K562 (cell line): ENCODE results near the gene BMAL2. TPM values are rescaled to one million over a fixed set of nuclear protein-coding genes. Genes with fewer than 3 reads are reported as not detected.

Experiments
- ATAC-seq: fragments of 200-7000 bp; cut with Tn5 transposase; 3 replicates; pipeline ENCODE4 v1.9.1; 2020; ENCODE audit warnings: moderate library complexity
- BruUV-seq: library from RNA; stranded (reverse); fragments of 400-500 nt; replicated peaks from 2 replicates; lab custom pipeline; 2021; lab: Mats Ljungman, UMichigan
- CTCF ChIA-PET: fragments of 300-600 bp; formaldehyde crosslinking; extraction: SDS; loops from one replicate; lab custom pipeline; 2021; ENCODE audit warnings: low intra/inter-chr PET ratio; lab: Yijun Ruan, JAX
- POLR2A ChIA-PET: fragments of 300-600, 350-650 bp; sonication (Branson Sonifier 250); formaldehyde crosslinking; extraction: SDS; loops from one replicate; lab custom pipeline; 2021; ENCODE audit warnings: antibody characterized with exemption, inconsistent platforms; lab: Yijun Ruan, JAX
- DNase-seq, 4 experiments: peaks; one replicate each; pipeline versions ENCODE4 v3.0.0 to v3.0.0-alpha.2; 2011 to 2018; ENCODE audit warnings: low spot score in 3 of 4, mixed read lengths in 3 of 4; ENCODE audit errors: extremely low read depth in 1 of 4
- FAIRE-seq: peaks from 2 replicates; lab custom pipeline; 2011; peaks lifted over from hg19 to GRCh38; lab: Jason Lieb, UNC
- H2AFZ ChIP-seq: 2 replicates; pipeline ENCODE4 v1.6.0; 2011; ENCODE audit warnings: low read depth, low read length, control low read depth, inconsistent platforms
- H3K27ac ChIP-seq: fragments of 200-600 bp; 3 replicates; pipeline ENCODE4 v1.8.0; 2011; ENCODE audit warnings: low read depth, mild to moderate bottlenecking, control low read depth, inconsistent platforms, low read length, moderate library complexity, mixed read lengths; ENCODE audit errors: extremely low read depth
- H3K27me3 ChIP-seq, 2 experiments: fragments of 300-600 bp in 1 of 2; 2 replicates in 1 of 2; 3 replicates in 1 of 2; pipeline versions ENCODE4 v1.6.0 to v1.8.0; 2011; ENCODE audit warnings: inconsistent platforms in 2 of 2, low read length in 2 of 2, mild to moderate bottlenecking in 1 of 2, mixed read lengths in 1 of 2, moderate library complexity in 1 of 2; ENCODE audit not compliant: control insufficient read depth in 2 of 2, insufficient read depth in 2 of 2
- H3K36me3 ChIP-seq: fragments of 300-600 bp; 3 replicates; pipeline ENCODE4 v1.8.0; 2011; ENCODE audit warnings: mild to moderate bottlenecking, low read length, inconsistent platforms; ENCODE audit not compliant: control insufficient read depth, insufficient read depth
- H3K4me1 ChIP-seq, 2 experiments: fragments of 200-600 bp in 1 of 2; replicated peaks in 1 of 2; 2 replicates in 1 of 2; 3 replicates in 1 of 2; pipeline versions ENCODE4 v1.5.1 to v1.8.0; 2011; ENCODE audit warnings: inconsistent platforms in 2 of 2, low read length in 2 of 2, mild to moderate bottlenecking in 1 of 2, mixed read lengths in 1 of 2, moderate library complexity in 1 of 2; ENCODE audit not compliant: control insufficient read depth in 2 of 2, insufficient read depth in 2 of 2
- H3K4me2 ChIP-seq: 2 replicates; pipeline ENCODE4 v1.6.1; 2011; ENCODE audit warnings: low read length, control low read depth, inconsistent platforms, mixed read lengths; ENCODE audit not compliant: insufficient read depth
- H3K4me3 ChIP-seq: fragments of 200-600 bp; sonication (generic), shearing (Covaris generic); 2 replicates; pipeline ENCODE4 v1.5.1; 2016; ENCODE audit warnings: control low read depth, inconsistent platforms
- H3K79me2 ChIP-seq: fragments of 200-600 bp; 3 replicates; pipeline ENCODE4 v1.8.0; 2011; ENCODE audit warnings: low read length, inconsistent platforms; ENCODE audit not compliant: control insufficient read depth, insufficient read depth
- H3K9ac ChIP-seq, 2 experiments: 2 replicates each; pipeline versions ENCODE4 v1.6.0 to v1.6.1; 2011; ENCODE audit warnings: low read depth in 2 of 2, low read length in 2 of 2, control low read depth in 1 of 2, inconsistent platforms in 1 of 2, mild to moderate bottlenecking in 1 of 2, mixed read lengths in 1 of 2; ENCODE audit not compliant: insufficient read depth in 1 of 2
- H3K9me1 ChIP-seq: one replicate; pipeline ENCODE4 v1.6.0; 2011; ENCODE audit warnings: inconsistent platforms, mild to moderate bottlenecking, low read length, moderate library complexity; ENCODE audit not compliant: control insufficient read depth, insufficient read depth
- H3K9me3 ChIP-seq: replicated peaks from 2 replicates; pipeline ENCODE4 v1.5.1; 2011; ENCODE audit warnings: low read depth, low read length, inconsistent platforms; ENCODE audit not compliant: control insufficient read depth, insufficient read depth
- H4K20me1 ChIP-seq: replicated peaks from 2 replicates; pipeline ENCODE4 v1.6.1; 2011; ENCODE audit warnings: low read length, inconsistent platforms, mixed read lengths; ENCODE audit not compliant: control insufficient read depth, insufficient read depth
- ATF3 ChIP-seq, 2 experiments: fragments of 450-650 bp in 1 of 2; sonication (generic) in 1 of 2; formaldehyde crosslinking in 1 of 2; IDR thresholded peaks in 1 of 2; conservative IDR thresholded peaks in 1 of 2; 2 replicates each; pipeline versions ENCODE4 v1.6.1 to v1.8.1; 2016 to 2023; ENCODE audit warnings: mild to moderate bottlenecking in 2 of 2, moderate library complexity in 2 of 2, inconsistent platforms in 1 of 2, missing genetic modification reagents in 1 of 2
- GATAD2A ChIP-seq: fragments of 450-650 bp; IDR thresholded peaks from 2 replicates; pipeline ENCODE4 v1.6.1; 2017
- MITF ChIP-seq: IDR thresholded peaks from 2 replicates; pipeline ENCODE4 v1.6.1; 2014; ENCODE audit warnings: antibody characterized with exemption
- SMARCA4 ChIP-seq: fragments of 450-650 bp; IDR thresholded peaks from 2 replicates; pipeline ENCODE4 v1.6.1; 2016
- SRSF9 ChIP-seq: fragments of 200-400 bp; formaldehyde crosslinking; IDR thresholded peaks from 2 replicates; pipeline ENCODE4 v1.6.1; 2017; ENCODE audit warnings: low read depth, low read length, borderline replicate concordance
- WGBS: fragments of 100-300 bp; shearing (Covaris generic); methylation state at CpG from one replicate; pipeline ENCODE4 v1.1.6; 2016; ENCODE audit warnings: low coverage, mixed read lengths; ENCODE audit not compliant: insufficient coverage; ENCODE audit errors: missing lambda C conversion rate; 5-methylcytosine and 5-hydroxymethylcytosine counted together
- in situ Hi-C: fragments of 300-500 bp; cut with MboI; formaldehyde crosslinking; loops from 4 replicates; pipeline ENCODE4 v1.15.0; 2018; ENCODE audit warnings: inconsistent platforms, mixed read lengths
- intact Hi-C: fragments of 100-400 bp; cut with micrococcal nuclease; formaldehyde crosslinking; loops from 2 replicates; pipeline ENCODE4 v1.14.2; 2022
- polyA plus RNA-seq, 8 experiments: library from polyadenylated mRNA; depleted of rRNA in 4 of 8; stranded (reverse) in 5 of 8; unstranded in 3 of 8; fragments of >200 nt; fragmentation: Nextera tagmentation in 2 of 8; fragmentation: Illumina TruSeq in 1 of 8; extraction: Ambion mirVana in 2 of 8; extraction: Trizol in 1 of 8; gene quantifications; 2 replicates each; pipeline versions ENCODE4 v1.2.1 to v1.2.3, GENCODE V29; 2011 to 2014; ENCODE audit warnings: inconsistent platforms in 1 of 8, missing spikeins in 1 of 8
- total RNA-seq, 7 experiments: library from RNA; depleted of rRNA in 6 of 7; stranded (reverse); fragments of >200 nt in 6 of 7; fragmentation: Illumina TruSeq in 2 of 7; extraction: Trizol in 2 of 7; gene quantifications; 2 replicates each; pipeline versions ENCODE4 v1.2.1 to v1.2.3, GENCODE V29; 2011 to 2021; ENCODE audit warnings: low replicate concordance in 1 of 7
- TF ChIP-seq, protein P1 (sequence below): fragments of 450-650 bp; IDR thresholded peaks from 2 replicates; pipeline ENCODE4 v1.7.1; 2018; ENCODE audit warnings: mild to moderate bottlenecking, low read depth; ENCODE audit not compliant: partially characterized antibody
- TF ChIP-seq, protein P2 (sequence below): fragments of 250-450 bp; sonication (Bioruptor Pico); IDR thresholded peaks from 2 replicates; pipeline ENCODE4 v1.4.0; 2020; ENCODE audit warnings: mild to moderate bottlenecking, moderate library complexity
- TF ChIP-seq, protein P3 (sequence below): sonication (generic); formaldehyde crosslinking; IDR thresholded peaks from 2 replicates; pipeline ENCODE4 v1.8.1; 2023; ENCODE audit warnings: mild to moderate bottlenecking, missing genetic modification reagents

The BMAL2 gene
- total and polyA plus RNA-seq, 9 of the 15 experiments (the other 6 are each of a cell fraction or from before 2014, with no cell fraction given), result 0.01 to 1.1 (median 0.50) TPM

DNA sequence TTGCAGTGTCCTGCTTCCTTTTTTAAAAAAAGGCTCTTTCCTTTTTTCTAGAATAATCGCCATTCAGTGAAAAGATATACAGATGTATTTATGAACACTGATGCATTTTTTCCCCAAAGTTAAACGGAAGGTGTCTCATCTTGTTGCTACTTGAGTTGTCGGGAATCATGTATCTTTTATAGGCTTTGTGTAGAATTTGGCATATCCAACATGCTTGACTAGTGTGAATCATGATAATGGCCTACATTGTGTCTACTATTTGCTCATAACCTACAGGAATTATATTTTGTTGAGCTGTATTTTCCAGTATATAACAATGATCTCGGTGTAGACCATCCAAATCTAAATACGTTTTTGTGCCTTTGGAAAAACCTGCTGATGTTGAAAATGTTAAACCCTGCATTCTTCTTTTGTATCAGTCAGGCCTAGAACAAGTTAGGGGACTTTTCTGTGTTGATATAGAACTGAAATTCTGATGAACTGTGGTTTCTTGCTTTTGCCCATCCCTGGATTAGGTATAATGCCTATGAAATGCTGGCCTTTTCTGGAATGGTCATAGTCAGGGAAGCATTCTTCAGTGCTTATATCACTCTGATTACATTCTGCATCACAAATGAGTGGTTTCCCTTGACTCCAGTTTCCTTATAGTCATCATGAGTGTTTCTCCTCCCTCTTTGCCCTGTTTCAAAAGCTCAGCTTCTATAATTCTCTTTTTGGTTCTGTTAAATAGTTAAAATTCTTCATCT lies 10.8 kb downstream of the BMAL2 start (continued):
- no peak for TF ChIP-seq GATAD2A
- TF ChIP-seq, protein P1, sequence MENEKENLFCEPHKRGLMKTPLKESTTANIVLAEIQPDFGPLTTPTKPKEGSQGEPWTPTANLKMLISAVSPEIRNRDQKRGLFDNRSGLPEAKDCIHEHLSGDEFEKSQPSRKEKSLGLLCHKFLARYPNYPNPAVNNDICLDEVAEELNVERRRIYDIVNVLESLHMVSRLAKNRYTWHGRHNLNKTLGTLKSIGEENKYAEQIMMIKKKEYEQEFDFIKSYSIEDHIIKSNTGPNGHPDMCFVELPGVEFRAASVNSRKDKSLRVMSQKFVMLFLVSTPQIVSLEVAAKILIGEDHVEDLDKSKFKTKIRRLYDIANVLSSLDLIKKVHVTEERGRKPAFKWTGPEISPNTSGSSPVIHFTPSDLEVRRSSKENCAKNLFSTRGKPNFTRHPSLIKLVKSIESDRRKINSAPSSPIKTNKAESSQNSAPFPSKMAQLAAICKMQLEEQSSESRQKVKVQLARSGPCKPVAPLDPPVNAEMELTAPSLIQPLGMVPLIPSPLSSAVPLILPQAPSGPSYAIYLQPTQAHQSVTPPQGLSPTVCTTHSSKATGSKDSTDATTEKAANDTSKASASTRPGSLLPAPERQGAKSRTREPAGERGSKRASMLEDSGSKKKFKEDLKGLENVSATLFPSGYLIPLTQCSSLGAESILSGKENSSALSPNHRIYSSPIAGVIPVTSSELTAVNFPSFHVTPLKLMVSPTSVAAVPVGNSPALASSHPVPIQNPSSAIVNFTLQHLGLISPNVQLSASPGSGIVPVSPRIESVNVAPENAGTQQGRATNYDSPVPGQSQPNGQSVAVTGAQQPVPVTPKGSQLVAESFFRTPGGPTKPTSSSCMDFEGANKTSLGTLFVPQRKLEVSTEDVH, result no peak
- no peak for TF ChIP-seq MITF

DNA sequence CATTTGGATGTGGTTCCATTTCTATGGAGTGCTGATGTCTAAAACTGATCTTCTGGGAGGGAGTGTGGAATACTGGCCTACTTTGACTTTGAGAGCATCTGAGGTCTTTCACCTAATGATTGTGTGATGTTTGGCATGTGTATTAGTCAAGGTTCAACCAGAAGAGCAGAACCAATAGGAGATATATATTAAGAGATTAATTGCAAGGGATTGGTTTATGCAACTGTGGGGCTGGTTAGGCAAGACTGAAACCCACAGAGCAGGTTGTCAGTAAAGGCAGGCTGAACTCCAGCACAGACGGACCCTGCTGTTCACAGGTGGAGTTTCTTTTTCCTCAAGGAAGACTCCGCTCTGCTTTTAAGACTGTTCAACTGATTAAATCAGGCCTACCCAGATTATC lies 11.6 kb downstream of the BMAL2 start:
- ChIA-PET POLR2A (no interaction called here), CTCF (no interaction called here)
- H3K79me2 ChIP-seq, result no peaks in the 10 kb centered on the region
- no peaks in the 10 kb centered on the region for H3K27me3 ChIP-seq
- H3K4me1 ChIP-seq, result no peaks in the 10 kb centered on the region
- BruUV-seq, result no TSS peak
- H3K9me1 ChIP-seq, result no peaks in the 10 kb centered on the region
- H3K9ac ChIP-seq, result no peak overlapping the region
- no peaks in the 10 kb centered on the region for H4K20me1 ChIP-seq
- in situ Hi-C loops, result no loop called here
- no peak for DNase-seq
- intact Hi-C loops, result no loop called here
- no peak overlapping the region for H2AFZ ChIP-seq
- no peaks in the 10 kb centered on the region for H3K9me3 ChIP-seq
- H3K27ac ChIP-seq, result no peak overlapping the region
- no peak overlapping the region for H3K4me2 ChIP-seq
- no peak for ATAC-seq
- no peaks in the 10 kb centered on the region for H3K36me3 ChIP-seq
- WGBS, result 0% methylated on average over 2 of the region's 2 CpGs
- no peak overlapping the region for H3K4me3 ChIP-seq
- FAIRE-seq, result no peak
- TF ChIP-seq, protein P2, sequence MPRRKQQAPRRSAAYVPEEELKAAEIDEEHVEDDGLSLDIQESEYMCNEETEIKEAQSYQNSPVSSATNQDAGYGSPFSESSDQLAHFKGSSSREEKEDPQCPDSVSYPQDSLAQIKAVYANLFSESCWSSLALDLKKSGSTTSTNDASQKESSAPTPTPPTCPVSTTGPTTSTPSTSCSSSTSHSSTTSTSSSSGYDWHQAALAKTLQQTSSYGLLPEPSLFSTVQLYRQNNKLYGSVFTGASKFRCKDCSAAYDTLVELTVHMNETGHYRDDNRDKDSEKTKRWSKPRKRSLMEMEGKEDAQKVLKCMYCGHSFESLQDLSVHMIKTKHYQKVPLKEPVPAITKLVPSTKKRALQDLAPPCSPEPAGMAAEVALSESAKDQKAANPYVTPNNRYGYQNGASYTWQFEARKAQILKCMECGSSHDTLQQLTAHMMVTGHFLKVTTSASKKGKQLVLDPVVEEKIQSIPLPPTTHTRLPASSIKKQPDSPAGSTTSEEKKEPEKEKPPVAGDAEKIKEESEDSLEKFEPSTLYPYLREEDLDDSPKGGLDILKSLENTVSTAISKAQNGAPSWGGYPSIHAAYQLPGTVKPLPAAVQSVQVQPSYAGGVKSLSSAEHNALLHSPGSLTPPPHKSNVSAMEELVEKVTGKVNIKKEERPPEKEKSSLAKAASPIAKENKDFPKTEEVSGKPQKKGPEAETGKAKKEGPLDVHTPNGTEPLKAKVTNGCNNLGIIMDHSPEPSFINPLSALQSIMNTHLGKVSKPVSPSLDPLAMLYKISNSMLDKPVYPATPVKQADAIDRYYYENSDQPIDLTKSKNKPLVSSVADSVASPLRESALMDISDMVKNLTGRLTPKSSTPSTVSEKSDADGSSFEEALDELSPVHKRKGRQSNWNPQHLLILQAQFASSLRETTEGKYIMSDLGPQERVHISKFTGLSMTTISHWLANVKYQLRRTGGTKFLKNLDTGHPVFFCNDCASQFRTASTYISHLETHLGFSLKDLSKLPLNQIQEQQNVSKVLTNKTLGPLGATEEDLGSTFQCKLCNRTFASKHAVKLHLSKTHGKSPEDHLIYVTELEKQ (CRISPR knock-in tag), result no peak
- TF ChIP-seq, protein P3, sequence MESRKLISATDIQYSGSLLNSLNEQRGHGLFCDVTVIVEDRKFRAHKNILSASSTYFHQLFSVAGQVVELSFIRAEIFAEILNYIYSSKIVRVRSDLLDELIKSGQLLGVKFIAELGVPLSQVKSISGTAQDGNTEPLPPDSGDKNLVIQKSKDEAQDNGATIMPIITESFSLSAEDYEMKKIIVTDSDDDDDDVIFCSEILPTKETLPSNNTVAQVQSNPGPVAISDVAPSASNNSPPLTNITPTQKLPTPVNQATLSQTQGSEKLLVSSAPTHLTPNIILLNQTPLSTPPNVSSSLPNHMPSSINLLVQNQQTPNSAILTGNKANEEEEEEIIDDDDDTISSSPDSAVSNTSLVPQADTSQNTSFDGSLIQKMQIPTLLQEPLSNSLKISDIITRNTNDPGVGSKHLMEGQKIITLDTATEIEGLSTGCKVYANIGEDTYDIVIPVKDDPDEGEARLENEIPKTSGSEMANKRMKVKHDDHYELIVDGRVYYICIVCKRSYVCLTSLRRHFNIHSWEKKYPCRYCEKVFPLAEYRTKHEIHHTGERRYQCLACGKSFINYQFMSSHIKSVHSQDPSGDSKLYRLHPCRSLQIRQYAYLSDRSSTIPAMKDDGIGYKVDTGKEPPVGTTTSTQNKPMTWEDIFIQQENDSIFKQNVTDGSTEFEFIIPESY (CRISPR knock-in tag), result no peak
- TF ChIP-seq SMARCA4 (no peak), ATF3 (IDR thresholded peaks at IDR 0.05) (no peak), ATF3 (CRISPR knock-in tag; conservative IDR thresholded peaks at IDR 0.05) (no peak), SRSF9 (no peak)
